MM.1S (cell line): ENCODE results near the gene MYH3.

Source experiments
- EZH2 ChIP-seq: fragments of 300-600 bp; sonication (generic); optimal IDR thresholded peaks from 2 replicates; pipeline ENCODE3; 2017; ENCODE audit warnings: low read depth, mild to moderate bottlenecking, antibody characterized with exemption, low read length, mixed read lengths
- EZH2phosphoT487 ChIP-seq: fragments of 300-600 bp; sonication (generic); IDR thresholded peaks from 2 replicates; pipeline ENCODE4 v1.6.1; 2018; ENCODE audit warnings: antibody characterized with exemption, low read length
- TF ChIP-seq, protein P1 (sequence below): fragments of 300-600 bp; sonication (generic); IDR thresholded peaks from 2 replicates; pipeline ENCODE4 v1.5.1; 2016; ENCODE audit warnings: antibody characterized with exemption, low read length, mixed read lengths

- TF ChIP-seq, protein P1, sequence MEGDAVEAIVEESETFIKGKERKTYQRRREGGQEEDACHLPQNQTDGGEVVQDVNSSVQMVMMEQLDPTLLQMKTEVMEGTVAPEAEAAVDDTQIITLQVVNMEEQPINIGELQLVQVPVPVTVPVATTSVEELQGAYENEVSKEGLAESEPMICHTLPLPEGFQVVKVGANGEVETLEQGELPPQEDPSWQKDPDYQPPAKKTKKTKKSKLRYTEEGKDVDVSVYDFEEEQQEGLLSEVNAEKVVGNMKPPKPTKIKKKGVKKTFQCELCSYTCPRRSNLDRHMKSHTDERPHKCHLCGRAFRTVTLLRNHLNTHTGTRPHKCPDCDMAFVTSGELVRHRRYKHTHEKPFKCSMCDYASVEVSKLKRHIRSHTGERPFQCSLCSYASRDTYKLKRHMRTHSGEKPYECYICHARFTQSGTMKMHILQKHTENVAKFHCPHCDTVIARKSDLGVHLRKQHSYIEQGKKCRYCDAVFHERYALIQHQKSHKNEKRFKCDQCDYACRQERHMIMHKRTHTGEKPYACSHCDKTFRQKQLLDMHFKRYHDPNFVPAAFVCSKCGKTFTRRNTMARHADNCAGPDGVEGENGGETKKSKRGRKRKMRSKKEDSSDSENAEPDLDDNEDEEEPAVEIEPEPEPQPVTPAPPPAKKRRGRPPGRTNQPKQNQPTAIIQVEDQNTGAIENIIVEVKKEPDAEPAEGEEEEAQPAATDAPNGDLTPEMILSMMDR = no peak
- TF ChIP-seq EZH2phosphoT487 = no peak
- no peak for TF ChIP-seq EZH2
These were observed 53.2 kb downstream of the MYH3 start for GRCh38 chr17:10603931-10604330.
